K562 (cell line): ENCODE results near the gene SIGLEC7.

ENCODE experiments used
- ZNF561 ChIP-seq: fragments of 450-650 bp; formaldehyde crosslinking; conservative IDR thresholded peaks from 2 replicates; pipeline ENCODE4 v1.4.0; 2020; ENCODE audit warnings: mild to moderate bottlenecking, moderate library complexity
- TF ChIP-seq, protein P1 (sequence below), 3 experiments: IDR thresholded peaks in 2 of 3; conservative IDR thresholded peaks in 1 of 3; 2 replicates each; pipeline ENCODE4 v1.5.1; 2011 to 2012; ENCODE audit warnings: low read length in 3 of 3, mild to moderate bottlenecking in 3 of 3, control low read depth in 2 of 3, improper control_type of control experiment in 1 of 3, inconsistent platforms in 1 of 3, low read depth in 1 of 3, mixed read lengths in 1 of 3, moderate library complexity in 1 of 3; ENCODE audit not compliant: insufficient read depth in 2 of 3

DNA sequence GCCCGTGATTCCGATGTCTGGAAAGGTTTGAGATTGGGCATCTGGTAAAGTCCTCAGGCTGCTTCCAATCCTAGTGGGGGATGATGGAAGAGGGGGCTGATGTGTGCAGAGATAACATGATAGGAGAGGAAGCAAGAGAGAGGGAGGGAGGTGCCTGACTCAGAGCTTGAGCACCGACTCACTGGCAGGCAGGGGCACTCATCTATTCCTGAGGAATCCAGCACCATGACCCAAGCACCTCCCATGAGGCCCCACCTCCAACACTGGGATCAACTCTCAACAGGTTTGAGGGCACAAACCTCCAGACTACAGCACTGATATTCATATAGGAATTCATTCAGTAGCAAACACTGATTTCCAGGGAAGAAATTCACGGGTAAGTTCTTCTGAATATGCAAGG lies 23.0 kb upstream of the SIGLEC7 start:
- no peak for TF ChIP-seq ZNF561 (CRISPR knock-in tag)
- TF ChIP-seq, protein P1, sequence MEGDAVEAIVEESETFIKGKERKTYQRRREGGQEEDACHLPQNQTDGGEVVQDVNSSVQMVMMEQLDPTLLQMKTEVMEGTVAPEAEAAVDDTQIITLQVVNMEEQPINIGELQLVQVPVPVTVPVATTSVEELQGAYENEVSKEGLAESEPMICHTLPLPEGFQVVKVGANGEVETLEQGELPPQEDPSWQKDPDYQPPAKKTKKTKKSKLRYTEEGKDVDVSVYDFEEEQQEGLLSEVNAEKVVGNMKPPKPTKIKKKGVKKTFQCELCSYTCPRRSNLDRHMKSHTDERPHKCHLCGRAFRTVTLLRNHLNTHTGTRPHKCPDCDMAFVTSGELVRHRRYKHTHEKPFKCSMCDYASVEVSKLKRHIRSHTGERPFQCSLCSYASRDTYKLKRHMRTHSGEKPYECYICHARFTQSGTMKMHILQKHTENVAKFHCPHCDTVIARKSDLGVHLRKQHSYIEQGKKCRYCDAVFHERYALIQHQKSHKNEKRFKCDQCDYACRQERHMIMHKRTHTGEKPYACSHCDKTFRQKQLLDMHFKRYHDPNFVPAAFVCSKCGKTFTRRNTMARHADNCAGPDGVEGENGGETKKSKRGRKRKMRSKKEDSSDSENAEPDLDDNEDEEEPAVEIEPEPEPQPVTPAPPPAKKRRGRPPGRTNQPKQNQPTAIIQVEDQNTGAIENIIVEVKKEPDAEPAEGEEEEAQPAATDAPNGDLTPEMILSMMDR (IDR thresholded peaks at IDR 0.05 in 2 of 3, conservative IDR thresholded peaks at IDR 0.05 in 1 of 3; ENCODE audit: insufficient read depth in 2 of 3, low read depth in 1 of 3, low read length in 3 of 3) = no peak
